Smooth muscle cell (in vitro differentiated cells): ENCODE results near the gene GAREM2. TPM values are rescaled to one million over a fixed set of nuclear protein-coding genes. Genes with fewer than 3 reads are reported as not detected.

Experiments used
- DNase-seq: peaks from one replicate; lab custom pipeline; 2025; ENCODE audit not compliant: unreplicated experiment; lab: John Stamatoyannopoulos, UW
- H2AFZ ChIP-seq: fragments of 200-600 bp; sonication (generic); 2 replicates; pipeline ENCODE4 v1.6.0; 2016; ENCODE audit warnings: antibody characterized with exemption, low read depth, mild to moderate bottlenecking
- H3F3A ChIP-seq: fragments of 200-600 bp; sonication (generic); 2 replicates; pipeline ENCODE4 v1.6.0; 2017; ENCODE audit warnings: antibody characterized with exemption, low read depth
- H3K27ac ChIP-seq: fragments of 200-600 bp; sonication (generic); 2 replicates; pipeline ENCODE4 v1.5.1; 2016; ENCODE audit warnings: low read depth, mild to moderate bottlenecking
- H3K27me3 ChIP-seq: fragments of 200-600 bp; sonication (generic); 2 replicates; pipeline ENCODE4 v1.6.1; 2016; ENCODE audit warnings: low read depth, mild to moderate bottlenecking
- H3K36me3 ChIP-seq: fragments of 200-600 bp; sonication (generic); 2 replicates; pipeline ENCODE4 v1.5.1; 2016; ENCODE audit warnings: low read depth
- H3K4me1 ChIP-seq: fragments of 200-600 bp; sonication (generic); 2 replicates; pipeline ENCODE4 v1.5.1; 2016; ENCODE audit warnings: low read depth
- H3K4me2 ChIP-seq: fragments of 200-600 bp; sonication (generic); 2 replicates; pipeline ENCODE4 v1.6.0; 2016; ENCODE audit warnings: mild to moderate bottlenecking
- H3K4me3 ChIP-seq: fragments of 200-600 bp; sonication (generic); 2 replicates; pipeline ENCODE4 v1.5.1; 2016; ENCODE audit warnings: mild to moderate bottlenecking
- H3K79me2 ChIP-seq: fragments of 200-600 bp; sonication (generic); 2 replicates; pipeline ENCODE4 v1.6.0; 2016; ENCODE audit warnings: low read depth, mild to moderate bottlenecking
- H3K9ac ChIP-seq: fragments of 200-600 bp; sonication (generic); 2 replicates; pipeline ENCODE4 v1.6.0; 2016; ENCODE audit warnings: low read depth
- H3K9me3 ChIP-seq: fragments of 200-600 bp; sonication (generic); replicated peaks from 2 replicates; pipeline ENCODE4 v1.5.1; 2016; ENCODE audit warnings: low read depth
- H4K20me1 ChIP-seq: fragments of 200-600 bp; sonication (generic); 2 replicates; pipeline ENCODE4 v1.6.0; 2016; ENCODE audit warnings: low read depth
- CTCF ChIP-seq: fragments of 200-600 bp; sonication (generic); IDR thresholded peaks from 2 replicates; pipeline ENCODE4 v1.5.1; 2017; ENCODE audit warnings: borderline replicate concordance, mild to moderate bottlenecking, antibody characterized with exemption; ENCODE audit not compliant: insufficient read depth, poor library complexity, severe bottlenecking
- WGBS: methylation state at CpG from one replicate; pipeline ENCODE4 v1.1.7; 2016; ENCODE audit warnings: low lambda C conversion rate; 5-methylcytosine and 5-hydroxymethylcytosine counted together
- polyA plus RNA-seq: library from polyadenylated mRNA; unstranded; fragments of >200 nt; fragmentation: Nextera tagmentation; extraction: Ambion mirVana; gene quantifications from 2 replicates; pipeline ENCODE4 v1.2.1, GENCODE V29; 2016
- total RNA-seq: library from RNA; depleted of rRNA; stranded (reverse); fragments of >200 nt; gene quantifications from 2 replicates; pipeline ENCODE4 v1.2.3, GENCODE V29; 2014

The GAREM2 gene
- total and polyA plus RNA-seq, 2 experiments from 2014 or later: 2.9 to 16.2 TPM

GRCh38 chr2:26190369-26190768 lies 17.5 kb downstream of the GAREM2 start:
- Histone ChIP-seq H2AFZ (no peak overlapping the region), H3K27me3 (no peaks in the 10 kb centered on the region), H4K20me1 (no peaks in the 10 kb centered on the region), H3K27ac (no peak overlapping the region), H3K4me3 (no peak overlapping the region), H3K79me2 (no peaks in the 10 kb centered on the region), H3K9ac (no peak overlapping the region), H3K4me1 (no peaks in the 10 kb centered on the region), H3K36me3 (no peaks in the 10 kb centered on the region), H3K9me3 (no peaks in the 10 kb centered on the region), H3K4me2 (no peak overlapping the region), H3F3A (no peaks in the 10 kb centered on the region)
- no peak for TF ChIP-seq CTCF
- WGBS: 95% methylated on average over 7 of the region's 7 CpGs
- DNase-seq: no peak

- no peaks in the 10 kb centered on the region for H3K27me3 ChIP-seq
- H3K36me3 ChIP-seq: no peaks in the 10 kb centered on the region
- H3K4me3 ChIP-seq: no peak overlapping the region
- WGBS: 96% methylated on average over 20 of the region's 20 CpGs
- no peak for TF ChIP-seq CTCF
- no peak overlapping the region for H3K27ac ChIP-seq
- no peaks in the 10 kb centered on the region for H3F3A ChIP-seq
- no peaks in the 10 kb centered on the region for H3K4me1 ChIP-seq
- DNase-seq: no peak
- H2AFZ ChIP-seq: no peak overlapping the region
- no peak overlapping the region for H3K9ac ChIP-seq
- no peak overlapping the region for H3K4me2 ChIP-seq
- no peaks in the 10 kb centered on the region for H3K79me2 ChIP-seq
- no peaks in the 10 kb centered on the region for H3K9me3 ChIP-seq
- no peaks in the 10 kb centered on the region for H4K20me1 ChIP-seq
These were observed 18.6 kb downstream of the GAREM2 start for GRCh38 chr2:26191316-26192159.

GRCh38 chr2:26193578-26194231 lies 20.8 kb downstream of the GAREM2 start:
- Histone ChIP-seq H3K27me3 (no peaks in the 10 kb centered on the region), H3K79me2 (no peaks in the 10 kb centered on the region), H3F3A (no peaks in the 10 kb centered on the region), H3K9me3 (no peaks in the 10 kb centered on the region), H2AFZ (no peak overlapping the region), H3K9ac (no peak overlapping the region), H3K4me3 (no peak overlapping the region), H4K20me1 (no peaks in the 10 kb centered on the region), H3K36me3 (no peaks in the 10 kb centered on the region), H3K4me1 (no peaks in the 10 kb centered on the region), H3K27ac (no peak overlapping the region), H3K4me2 (no peak overlapping the region)
- 97% methylated on average over 10 of the region's 10 CpGs for WGBS
- DNase-seq: no peak
- TF ChIP-seq CTCF: no peak
